ENCODE results near the gene COX5B.
"Not testable (repeated sequence)": the region's sequence is repeated elsewhere in the genome, so short reads cannot be mapped to it uniquely, and the experiment has no call there.

DNA sequence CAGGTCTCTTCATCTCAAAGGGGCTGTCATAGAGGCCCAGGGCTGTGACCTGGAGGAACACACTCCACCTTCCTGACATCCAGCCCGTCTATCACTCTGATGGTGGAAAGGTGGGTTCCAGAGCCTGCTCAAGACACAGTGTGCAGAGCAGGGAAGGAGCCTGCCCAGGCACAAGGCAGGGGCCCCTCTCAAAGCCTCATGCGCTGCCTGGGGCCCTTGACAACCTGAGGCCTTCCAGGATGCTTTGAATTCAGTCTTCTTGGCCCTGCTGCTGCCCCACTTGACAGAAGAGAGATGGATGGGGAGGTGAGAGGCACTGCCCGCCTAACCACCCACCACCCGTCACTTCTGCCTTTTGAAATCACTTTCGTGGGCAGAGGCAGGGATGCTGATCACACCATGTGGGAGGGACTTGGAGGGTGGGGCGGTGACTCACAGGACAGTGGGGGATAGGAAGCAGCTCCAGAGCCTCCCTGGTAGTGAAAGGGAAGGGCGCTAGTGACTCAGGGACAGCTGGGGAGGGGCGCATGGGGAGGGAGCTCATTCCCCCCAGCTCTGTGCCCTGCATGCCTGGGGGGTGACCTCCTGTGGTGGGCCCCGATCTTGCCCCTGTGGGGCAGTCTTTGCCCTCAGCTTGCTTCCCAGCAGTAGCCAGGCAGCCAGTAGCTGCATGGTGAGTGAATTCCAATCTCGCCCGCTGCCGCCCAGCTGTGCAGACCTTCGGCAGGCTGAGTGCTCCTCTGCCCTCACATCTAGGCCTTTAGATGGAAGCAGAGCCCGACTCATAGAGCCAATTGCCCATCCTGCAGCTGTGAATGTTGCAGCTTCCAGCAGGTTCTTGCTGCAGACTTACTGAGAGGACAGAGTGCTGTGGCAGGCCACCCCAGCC lies 26.7 kb upstream of the COX5B start:
- TF ChIP-seq, protein P1, sequence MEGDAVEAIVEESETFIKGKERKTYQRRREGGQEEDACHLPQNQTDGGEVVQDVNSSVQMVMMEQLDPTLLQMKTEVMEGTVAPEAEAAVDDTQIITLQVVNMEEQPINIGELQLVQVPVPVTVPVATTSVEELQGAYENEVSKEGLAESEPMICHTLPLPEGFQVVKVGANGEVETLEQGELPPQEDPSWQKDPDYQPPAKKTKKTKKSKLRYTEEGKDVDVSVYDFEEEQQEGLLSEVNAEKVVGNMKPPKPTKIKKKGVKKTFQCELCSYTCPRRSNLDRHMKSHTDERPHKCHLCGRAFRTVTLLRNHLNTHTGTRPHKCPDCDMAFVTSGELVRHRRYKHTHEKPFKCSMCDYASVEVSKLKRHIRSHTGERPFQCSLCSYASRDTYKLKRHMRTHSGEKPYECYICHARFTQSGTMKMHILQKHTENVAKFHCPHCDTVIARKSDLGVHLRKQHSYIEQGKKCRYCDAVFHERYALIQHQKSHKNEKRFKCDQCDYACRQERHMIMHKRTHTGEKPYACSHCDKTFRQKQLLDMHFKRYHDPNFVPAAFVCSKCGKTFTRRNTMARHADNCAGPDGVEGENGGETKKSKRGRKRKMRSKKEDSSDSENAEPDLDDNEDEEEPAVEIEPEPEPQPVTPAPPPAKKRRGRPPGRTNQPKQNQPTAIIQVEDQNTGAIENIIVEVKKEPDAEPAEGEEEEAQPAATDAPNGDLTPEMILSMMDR (IDR thresholded peaks at IDR 0.05): not testable (repeated sequence)
- not testable (repeated sequence) for TF ChIP-seq POLR2A, POLR2AphosphoS5 (IDR thresholded peaks at IDR 0.05)
